ENCODE results near the gene TTC7B. TPM values are rescaled to one million over a fixed set of nuclear protein-coding genes. Genes with fewer than 3 reads are reported as not detected.
"Not testable (repeated sequence)": the region's sequence is repeated elsewhere in the genome, so short reads cannot be mapped to it uniquely, and the experiment has no call there.

TTC7B gene
- total and polyA plus RNA-seq, 2 experiments from 2014 or later: 5.2 to 28.2 TPM

- peaks cover 4% of the 10 kb centered on the region; the same call in 1 of the 2 replicates for H3K4me1 ChIP-seq (ENCODE audit: insufficient read depth)
- no peaks in the 10 kb centered on the region for H3K36me3 ChIP-seq (ENCODE audit: low read depth)
- no peaks in the 10 kb centered on the region for H3K9me3 ChIP-seq (ENCODE audit: low read depth)
- no peaks in the 10 kb centered on the region for H3K27me3 ChIP-seq (replicated peaks; ENCODE audit: insufficient read depth)
- H3F3A ChIP-seq (ENCODE audit: insufficient read depth): no peaks in the 10 kb centered on the region
- peak overlapping the region; percentile 96 for H2AFZ ChIP-seq
- TF ChIP-seq EZH2phosphoT487 (IDR thresholded peaks at IDR 0.05; ENCODE audit: insufficient read depth, low read depth) (no peak), EZH2 (IDR thresholded peaks at IDR 0.05; ENCODE audit: insufficient read depth, poor library complexity, severe bottlenecking) (no peak)
- peak overlapping the region; percentile 100 for H3K4me2 ChIP-seq (ENCODE audit: unreplicated experiment)
- no peak for DNase-seq
- WGBS, 2 experiments (ENCODE audit: low coverage in 1 of 2, low lambda C conversion rate in 2 of 2, missing lambda C conversion rate in 2 of 2): 71 to 72% methylated on average over 16 to 17 of the region's 17 CpGs
- no peaks in the 10 kb centered on the region for H3K79me2 ChIP-seq (ENCODE audit: insufficient read depth)
- no peaks in the 10 kb centered on the region for H3K9me2 ChIP-seq (ENCODE audit: insufficient read depth)
- H3K4me3 ChIP-seq: peak overlapping the region; percentile 73
- no peak overlapping the region for H3K27ac ChIP-seq
- in situ Hi-C loops (cut with MboI): no loop called here
- no peaks in the 10 kb centered on the region for H4K20me1 ChIP-seq (ENCODE audit: insufficient read depth)
- H3K9ac ChIP-seq: peak overlapping the region; percentile 45; the same call in 1 of the 2 replicates
These were observed 12.6 kb upstream of the TTC7B start for GRCh38 chr14:90828642-90829487.

DNA sequence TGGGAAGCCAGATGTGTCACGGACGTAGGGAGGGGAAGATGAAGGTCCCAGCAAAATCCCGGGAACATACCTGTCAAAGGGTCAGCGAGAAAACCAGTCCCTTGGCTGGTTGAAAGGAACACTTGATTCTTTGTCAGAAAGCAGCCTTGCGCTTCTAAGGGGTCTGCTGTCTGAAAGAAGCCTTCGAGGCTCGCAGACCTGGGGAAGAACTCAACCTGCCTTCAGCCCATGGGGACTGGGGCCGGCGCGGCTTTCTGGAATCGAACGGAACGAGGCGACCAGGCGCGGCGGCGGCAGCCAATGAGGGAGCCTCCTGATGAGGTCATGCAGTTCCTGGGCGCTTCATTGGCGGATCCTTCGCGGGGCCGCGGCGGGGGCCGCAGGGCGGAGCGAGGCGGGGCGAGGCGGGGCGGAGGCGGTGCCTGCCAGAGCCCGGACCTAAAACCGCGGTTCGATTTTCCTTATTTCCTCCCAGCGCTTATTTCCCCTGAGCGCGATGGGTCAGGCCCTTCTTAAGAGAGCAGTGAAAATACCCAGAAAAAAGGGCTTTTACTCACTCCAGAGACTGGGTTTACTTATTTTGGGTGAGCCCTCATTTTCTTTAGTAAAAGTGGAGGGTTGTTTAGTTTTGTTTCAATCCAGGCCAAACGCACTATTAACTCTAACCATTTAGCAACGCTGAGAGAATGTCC, 11.8 kb upstream of the TTC7B start:
- H4K20me1 ChIP-seq (ENCODE audit: insufficient read depth): no peaks in the 10 kb centered on the region
- peak overlapping the region; percentile 73 for H3K4me3 ChIP-seq
- H3K9me2 ChIP-seq (ENCODE audit: insufficient read depth): no peaks in the 10 kb centered on the region
- H2AFZ ChIP-seq: peak overlapping the region; percentile 96
- H3F3A ChIP-seq (ENCODE audit: insufficient read depth): no peaks in the 10 kb centered on the region
- peaks cover 4% of the 10 kb centered on the region; the same call in 1 of the 2 replicates for H3K4me1 ChIP-seq (ENCODE audit: insufficient read depth)
- TF ChIP-seq EZH2 (IDR thresholded peaks at IDR 0.05; ENCODE audit: insufficient read depth, poor library complexity, severe bottlenecking) (no peak), EZH2phosphoT487 (IDR thresholded peaks at IDR 0.05; ENCODE audit: insufficient read depth, low read depth) (no peak)
- no peaks in the 10 kb centered on the region for H3K79me2 ChIP-seq (ENCODE audit: insufficient read depth)
- peak; percentile 95 for DNase-seq
- in situ Hi-C loops (cut with MboI): no loop called here
- H3K27ac ChIP-seq: no peak overlapping the region
- H3K9ac ChIP-seq: peak overlapping the region; percentile 49
- 1 to 2% methylated on average over 31 to 42 of the region's 42 CpGs for WGBS, 2 experiments (ENCODE audit: low coverage in 1 of 2, low lambda C conversion rate in 2 of 2, missing lambda C conversion rate in 2 of 2)
- no peaks in the 10 kb centered on the region for H3K27me3 ChIP-seq (replicated peaks; ENCODE audit: insufficient read depth)
- H3K9me3 ChIP-seq (ENCODE audit: low read depth): no peaks in the 10 kb centered on the region
- H3K36me3 ChIP-seq (ENCODE audit: low read depth): no peaks in the 10 kb centered on the region
- H3K4me2 ChIP-seq (ENCODE audit: unreplicated experiment): peak overlapping the region; percentile 100

- H3K27me3 ChIP-seq (replicated peaks; ENCODE audit: insufficient read depth); H3K9me3 ChIP-seq (ENCODE audit: low read depth); H3K9me2 ChIP-seq (ENCODE audit: insufficient read depth); H3K4me1 ChIP-seq (ENCODE audit: insufficient read depth); H3F3A ChIP-seq (ENCODE audit: insufficient read depth); H3K36me3 ChIP-seq (ENCODE audit: low read depth); H3K9ac ChIP-seq; H3K4me2 ChIP-seq (ENCODE audit: unreplicated experiment); H3K79me2 ChIP-seq (ENCODE audit: insufficient read depth); DNase-seq; H3K27ac ChIP-seq; H3K4me3 ChIP-seq; H4K20me1 ChIP-seq (ENCODE audit: insufficient read depth); H2AFZ ChIP-seq; in situ Hi-C loops (cut with MboI): not testable (repeated sequence)
- 59 to 64% methylated on average over 4 of the region's 4 CpGs for WGBS, 2 experiments (ENCODE audit: low coverage in 1 of 2, low lambda C conversion rate in 2 of 2, missing lambda C conversion rate in 2 of 2)
These were observed 7.3 kb upstream of the TTC7B start for GRCh38 chr14:90823542-90823941.

GRCh38 chr14:90820958-90821357, 4.7 kb upstream of the TTC7B start:
- no peak overlapping the region for H3K9ac ChIP-seq
- H4K20me1 ChIP-seq (ENCODE audit: insufficient read depth): no peaks in the 10 kb centered on the region
- no peak overlapping the region for H3K4me3 ChIP-seq
- H3K79me2 ChIP-seq (ENCODE audit: insufficient read depth): no peaks in the 10 kb centered on the region
- no peak overlapping the region for H3K4me2 ChIP-seq (ENCODE audit: unreplicated experiment)
- H3K9me3 ChIP-seq (ENCODE audit: low read depth): no peaks in the 10 kb centered on the region
- peak; percentile 66 for DNase-seq
- TF ChIP-seq EZH2 (IDR thresholded peaks at IDR 0.05; ENCODE audit: insufficient read depth, poor library complexity, severe bottlenecking) (no peak), EZH2phosphoT487 (IDR thresholded peaks at IDR 0.05; ENCODE audit: insufficient read depth, low read depth) (no peak)
- H3K27me3 ChIP-seq (replicated peaks; ENCODE audit: insufficient read depth): no peaks in the 10 kb centered on the region; the same call in 1 of the 2 replicates
- in situ Hi-C loops (cut with MboI): no loop called here
- WGBS, 2 experiments (ENCODE audit: low coverage in 1 of 2, low lambda C conversion rate in 2 of 2, missing lambda C conversion rate in 2 of 2): 64 to 65% methylated on average over 11 of the region's 11 CpGs
- no peak overlapping the region for H2AFZ ChIP-seq
- no peaks in the 10 kb centered on the region for H3F3A ChIP-seq (ENCODE audit: insufficient read depth)
- no peaks in the 10 kb centered on the region for H3K4me1 ChIP-seq (ENCODE audit: insufficient read depth)
- H3K9me2 ChIP-seq (ENCODE audit: insufficient read depth): no peaks in the 10 kb centered on the region
- no peaks in the 10 kb centered on the region for H3K36me3 ChIP-seq (ENCODE audit: low read depth)
- H3K27ac ChIP-seq: no peak overlapping the region
